Suprapubic skin (tissue), 4 donors: ENCODE results near the gene SUGCT.

ENCODE experiments used
- EP300 ChIP-seq: sonication (generic); formaldehyde crosslinking; IDR thresholded peaks from one replicate; pipeline ENCODE4 v1.6.1; 2017; ENCODE audit warnings: antibody characterized with exemption
- POLR2A ChIP-seq, 2 donors: fragments of 450-650 bp; IDR thresholded peaks; one replicate each; pipeline ENCODE4 v1.6.1; 2017; ENCODE audit warnings: antibody characterized with exemption in 2 of 2, mild to moderate bottlenecking in 2 of 2, moderate library complexity in 2 of 2
- POLR2AphosphoS5 ChIP-seq, 3 donors: sonication (generic); formaldehyde crosslinking; IDR thresholded peaks; one replicate each; pipeline ENCODE4 v1.6.1; 2017; ENCODE audit warnings: antibody characterized with exemption in 3 of 3
- TF ChIP-seq, protein P1 (sequence below), 2 donors: fragments of 200-600 bp in 1 of 2; fragments of 450-650 bp in 1 of 2; sonication (generic) in 1 of 2; IDR thresholded peaks; one replicate each; pipeline ENCODE4 v1.5.1; 2016 to 2019; ENCODE audit warnings: antibody characterized with exemption in 2 of 2, mild to moderate bottlenecking in 1 of 2, moderate library complexity in 1 of 2

DNA sequence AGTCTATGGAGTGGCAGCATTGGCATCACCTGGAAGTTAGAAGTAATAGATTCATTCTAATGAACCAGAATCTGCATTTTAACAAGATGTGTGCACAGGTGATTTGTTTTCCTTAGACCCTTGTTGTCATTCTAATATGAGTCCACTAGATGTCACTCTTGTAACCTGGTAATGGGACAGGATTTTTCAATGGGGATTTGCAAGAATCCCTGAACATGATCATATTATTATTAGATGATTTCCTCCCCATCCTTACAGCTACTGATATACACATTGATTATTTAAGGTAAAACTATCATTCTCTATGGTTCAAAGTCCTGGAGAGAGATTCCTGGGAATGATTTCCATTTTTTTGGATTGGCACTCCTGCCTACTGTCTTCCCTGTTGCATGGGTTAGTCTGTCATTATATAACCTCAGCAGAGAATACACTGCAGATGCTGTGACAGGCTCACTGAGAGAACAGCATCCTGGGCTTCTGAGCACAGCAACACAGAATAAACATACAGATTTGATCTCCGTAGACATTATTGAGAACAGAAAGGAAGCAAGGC, 194.9 kb downstream of the SUGCT start:
- TF ChIP-seq, protein P1, sequence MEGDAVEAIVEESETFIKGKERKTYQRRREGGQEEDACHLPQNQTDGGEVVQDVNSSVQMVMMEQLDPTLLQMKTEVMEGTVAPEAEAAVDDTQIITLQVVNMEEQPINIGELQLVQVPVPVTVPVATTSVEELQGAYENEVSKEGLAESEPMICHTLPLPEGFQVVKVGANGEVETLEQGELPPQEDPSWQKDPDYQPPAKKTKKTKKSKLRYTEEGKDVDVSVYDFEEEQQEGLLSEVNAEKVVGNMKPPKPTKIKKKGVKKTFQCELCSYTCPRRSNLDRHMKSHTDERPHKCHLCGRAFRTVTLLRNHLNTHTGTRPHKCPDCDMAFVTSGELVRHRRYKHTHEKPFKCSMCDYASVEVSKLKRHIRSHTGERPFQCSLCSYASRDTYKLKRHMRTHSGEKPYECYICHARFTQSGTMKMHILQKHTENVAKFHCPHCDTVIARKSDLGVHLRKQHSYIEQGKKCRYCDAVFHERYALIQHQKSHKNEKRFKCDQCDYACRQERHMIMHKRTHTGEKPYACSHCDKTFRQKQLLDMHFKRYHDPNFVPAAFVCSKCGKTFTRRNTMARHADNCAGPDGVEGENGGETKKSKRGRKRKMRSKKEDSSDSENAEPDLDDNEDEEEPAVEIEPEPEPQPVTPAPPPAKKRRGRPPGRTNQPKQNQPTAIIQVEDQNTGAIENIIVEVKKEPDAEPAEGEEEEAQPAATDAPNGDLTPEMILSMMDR (IDR thresholded peaks at IDR 0.05): peak; percentile 25 to 61
- no peak for TF ChIP-seq POLR2A (IDR thresholded peaks at IDR 0.05)
- no peak for TF ChIP-seq EP300
- TF ChIP-seq POLR2AphosphoS5 (IDR thresholded peaks at IDR 0.05): no peak
